Effector CD4-positive, alpha-beta T cell (primary cell): ENCODE results near the gene GALNTL6.

Source experiments
- DNase-seq: peaks from one replicate; pipeline ENCODE4 v3.0.0-alpha.2; 2020

The GALNTL6 gene

DNA sequence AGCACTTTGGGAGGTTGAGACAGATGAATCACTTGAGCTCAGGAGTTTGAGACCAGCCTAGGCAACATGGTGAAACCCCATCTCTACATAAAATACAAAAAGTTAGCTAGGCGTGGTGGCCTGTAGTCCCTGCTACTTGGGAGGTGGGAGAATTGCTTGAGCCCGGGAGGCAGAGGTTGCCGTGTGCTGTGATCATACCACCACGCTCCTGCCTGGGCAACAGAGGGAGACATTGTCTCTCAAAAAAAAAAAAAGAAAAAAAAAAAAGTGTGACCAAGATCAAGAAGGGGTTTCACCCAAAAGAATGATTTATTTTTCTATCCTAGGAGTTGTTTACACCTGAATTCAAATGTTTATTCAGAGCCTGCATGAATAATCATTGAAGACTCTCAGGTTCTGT lies 783.0 kb downstream of the GALNTL6 start:
- DNase-seq: no peak

DNA sequence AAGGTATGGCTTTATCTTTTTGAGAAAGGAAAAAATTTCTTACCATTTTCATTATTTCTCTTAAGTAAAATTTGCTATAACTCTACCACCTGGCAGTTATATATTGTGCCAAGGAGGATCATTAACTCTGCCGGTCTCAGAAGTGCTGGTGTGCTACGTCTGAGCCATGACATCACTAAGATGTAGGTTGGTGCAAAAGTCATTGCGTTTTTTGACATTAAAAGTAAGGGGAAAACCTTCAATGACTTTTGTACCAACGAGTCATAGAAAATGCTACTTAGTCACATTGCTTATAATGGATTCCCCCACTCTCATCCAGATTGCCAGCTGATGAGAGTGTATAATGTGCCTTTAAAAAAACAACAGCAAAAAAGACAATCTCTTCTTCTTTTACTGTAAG lies 786.4 kb downstream of the GALNTL6 start:
- no peak for DNase-seq

DNA sequence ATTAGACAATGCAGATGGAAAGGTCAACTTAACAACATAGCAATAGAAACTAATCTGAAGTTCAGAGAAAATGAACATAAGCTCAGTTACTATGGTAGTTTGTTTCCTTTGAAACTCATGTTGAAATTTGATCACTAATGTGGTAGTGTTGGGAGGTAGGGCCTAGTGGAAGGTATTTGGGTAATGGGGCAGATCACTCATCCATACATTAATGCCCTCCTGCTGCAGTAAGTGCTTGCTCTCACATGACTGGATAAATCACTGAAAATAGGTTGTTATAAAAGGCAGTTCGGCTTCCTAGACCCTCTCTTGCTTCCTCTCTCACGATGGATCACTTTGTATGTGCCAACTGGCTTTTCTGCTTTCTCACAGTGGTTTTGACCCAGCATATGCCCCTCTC lies 788.0 kb downstream of the GALNTL6 start:
- DNase-seq: no peak

DNA sequence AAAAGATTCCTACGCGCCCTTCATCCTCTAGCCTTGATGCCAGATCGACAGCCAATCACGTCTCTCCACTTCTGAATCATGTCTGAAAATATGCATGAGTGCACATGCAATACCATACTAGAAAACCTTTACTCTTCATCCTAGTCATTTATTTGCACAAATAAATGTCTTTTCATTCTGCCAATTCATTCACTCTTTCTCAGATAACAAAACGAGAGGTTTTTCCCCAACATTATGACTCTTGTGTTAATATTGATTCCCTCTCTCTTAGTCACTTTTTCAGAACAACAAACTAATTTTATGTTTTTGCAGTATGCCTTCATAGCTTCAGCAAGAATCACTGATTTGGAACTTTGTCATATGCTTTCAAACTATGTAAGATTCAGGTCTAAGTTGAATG lies 806.0 kb downstream of the GALNTL6 start:
- DNase-seq: no peak

DNA sequence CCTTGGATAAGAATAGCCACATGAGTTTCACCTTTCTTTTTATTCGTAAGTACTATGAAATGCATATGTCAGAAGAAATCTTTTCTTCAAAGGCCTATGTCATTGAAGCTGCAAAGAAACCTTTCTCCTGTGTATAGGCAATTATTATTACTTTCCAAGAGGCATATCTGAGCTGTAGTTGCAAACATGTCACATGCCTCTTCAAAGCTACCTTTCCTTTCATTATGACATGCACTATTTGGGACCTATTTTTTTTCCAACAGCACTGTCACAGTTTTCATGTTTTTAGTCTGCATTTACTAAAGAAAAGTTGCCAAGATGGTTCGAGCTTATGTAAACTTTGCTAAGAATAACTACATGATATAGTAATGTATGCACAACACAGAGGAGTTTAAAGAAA lies 806.6 kb downstream of the GALNTL6 start:
- DNase-seq: no peak

DNA sequence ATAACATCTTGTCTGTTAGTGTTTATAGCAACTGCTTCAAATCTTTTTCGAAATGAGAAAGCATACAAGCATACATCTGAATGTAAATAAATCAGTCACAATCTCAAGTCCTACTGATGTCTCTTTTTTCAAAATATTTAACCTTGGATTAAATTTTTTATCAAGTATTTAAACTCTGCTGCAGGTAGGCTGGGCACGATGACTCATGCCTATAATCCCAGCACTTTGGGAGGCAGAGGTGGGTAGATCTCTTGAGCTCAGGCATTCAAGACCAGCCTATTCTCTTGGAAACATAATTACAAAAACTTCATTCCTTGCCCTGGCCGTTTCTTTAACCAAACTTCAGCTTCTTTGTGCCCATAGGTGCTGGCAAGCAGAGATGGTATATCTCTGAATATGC lies 815.1 kb downstream of the GALNTL6 start:
- no peak for DNase-seq

DNA sequence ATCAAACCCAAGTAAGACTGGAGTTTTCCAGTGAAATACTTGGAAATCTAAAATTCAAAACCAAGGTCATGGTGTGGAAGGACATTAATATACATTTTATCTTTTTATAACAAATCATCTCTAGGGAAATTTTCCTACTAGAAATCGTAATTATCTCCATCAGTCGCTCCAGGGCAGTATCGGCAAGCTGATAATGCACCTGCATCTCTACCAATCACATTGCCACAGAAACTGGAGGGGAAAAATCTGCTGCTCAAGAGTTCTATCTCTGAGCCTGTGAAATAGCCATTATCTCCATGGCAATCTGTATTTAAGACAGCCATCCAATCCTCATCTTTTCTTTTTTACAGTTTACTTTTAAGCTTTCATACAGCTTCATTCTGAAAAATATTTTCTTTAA lies 817.1 kb downstream of the GALNTL6 start:
- DNase-seq: no peak

DNA sequence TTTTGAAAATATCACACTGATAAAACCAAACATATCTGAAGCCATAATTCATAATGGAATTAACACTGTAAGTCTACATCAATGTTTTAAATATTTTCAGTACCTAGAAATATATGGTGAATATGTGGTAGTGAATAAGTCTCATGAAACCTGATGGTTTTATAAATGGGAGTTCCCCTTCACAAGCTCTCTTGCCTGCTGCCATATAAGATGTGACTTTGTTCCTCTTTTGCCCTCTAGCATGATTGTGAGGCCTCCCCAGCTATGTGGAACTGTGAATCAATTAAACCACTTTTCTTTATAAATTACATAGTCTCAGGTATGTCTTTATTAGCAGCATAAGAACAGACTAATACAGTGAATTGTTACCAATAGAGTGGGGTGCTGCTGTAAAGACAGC lies 818.6 kb downstream of the GALNTL6 start:
- DNase-seq: no peak

DNA sequence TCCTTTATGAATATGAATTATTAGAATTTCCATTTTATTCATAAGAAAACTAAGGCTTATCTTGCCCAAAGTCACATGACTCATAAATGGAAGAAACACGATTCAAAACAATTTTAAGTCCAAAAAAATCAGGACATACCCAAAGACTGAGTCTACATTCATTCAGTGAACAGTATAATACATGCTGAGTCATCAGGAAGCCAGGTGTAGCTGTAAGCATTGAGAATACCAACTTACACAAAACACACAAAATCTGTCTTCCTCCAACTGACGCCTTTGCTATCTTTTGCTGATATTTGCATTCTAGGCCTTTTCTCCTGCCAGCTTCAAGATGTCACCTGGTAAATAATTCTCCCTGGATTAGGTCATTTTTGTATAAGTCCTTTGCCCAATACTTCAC lies 835.3 kb downstream of the GALNTL6 start:
- no peak for DNase-seq

DNA sequence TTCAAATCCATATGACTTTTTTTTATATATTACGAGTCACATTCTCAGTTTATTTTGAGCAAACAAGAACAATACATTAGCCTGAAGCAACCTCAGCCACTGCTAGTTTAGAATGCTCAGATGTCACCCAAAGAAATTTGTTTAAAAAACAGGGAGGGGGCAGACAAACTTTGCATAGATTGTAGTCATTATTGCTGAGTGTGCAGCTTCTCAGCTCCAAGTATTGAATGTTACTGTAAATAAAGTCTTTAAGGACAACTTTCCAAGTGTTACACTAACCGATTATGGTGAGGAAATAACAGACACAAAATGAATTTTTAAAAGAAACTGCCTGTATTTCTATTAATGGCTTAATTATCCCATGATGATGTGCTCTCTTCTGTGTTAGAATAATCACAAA lies 835.9 kb downstream of the GALNTL6 start:
- no peak for DNase-seq

DNA sequence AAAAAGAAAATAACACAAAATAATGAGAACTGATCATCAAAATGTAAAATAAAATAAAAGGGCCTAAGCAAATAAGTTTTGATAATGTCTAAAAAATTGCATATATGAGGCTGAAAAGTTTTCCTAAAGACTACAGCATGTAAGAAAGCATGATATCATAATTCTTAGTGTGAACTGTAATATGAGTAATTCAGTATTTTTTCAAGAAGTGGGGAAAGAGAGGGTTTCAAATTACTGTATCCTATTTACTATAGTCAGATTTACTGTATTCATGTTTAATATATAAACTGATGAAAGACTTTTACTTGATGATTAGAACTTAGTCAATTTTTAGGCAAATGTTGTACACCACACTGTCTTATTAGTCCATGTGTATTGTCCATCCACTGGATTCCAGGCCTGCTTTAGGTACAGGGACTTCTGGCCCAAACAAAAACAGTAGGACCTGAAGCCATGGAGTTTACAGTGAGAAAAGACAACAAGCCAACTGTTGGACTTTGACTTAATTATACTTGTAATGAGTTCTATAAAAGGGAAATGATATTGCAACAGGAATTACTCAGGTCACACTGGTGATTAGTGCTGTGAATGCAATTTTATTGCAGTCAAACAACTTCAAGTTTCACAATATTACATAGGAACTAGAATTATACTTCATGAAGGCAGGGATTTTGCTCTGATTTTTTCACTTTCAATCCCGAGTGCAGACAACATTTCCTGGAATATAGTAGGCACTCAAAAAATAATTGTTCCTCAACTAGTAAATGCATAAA lies 837.7 kb downstream of the GALNTL6 start:
- DNase-seq: no peak

DNA sequence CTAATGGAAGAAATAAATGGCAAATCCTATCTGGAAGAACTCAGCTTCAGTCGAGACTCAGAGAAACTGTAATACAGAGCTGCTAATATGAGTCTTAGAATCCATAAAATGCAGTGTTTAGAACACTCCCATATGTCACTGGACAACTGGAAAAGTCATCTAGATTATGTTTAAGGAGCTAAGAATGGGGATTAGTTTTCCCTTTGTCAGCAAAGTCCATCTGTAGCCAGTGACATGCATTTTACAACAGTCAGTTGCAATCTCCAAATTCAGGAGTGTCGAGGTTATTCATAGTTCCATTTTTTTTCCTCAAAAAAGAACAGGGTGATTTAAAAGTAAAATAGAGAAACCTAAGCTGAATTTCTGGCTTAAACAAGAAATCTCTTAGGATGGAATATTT lies 838.8 kb downstream of the GALNTL6 start:
- DNase-seq: no peak

DNA sequence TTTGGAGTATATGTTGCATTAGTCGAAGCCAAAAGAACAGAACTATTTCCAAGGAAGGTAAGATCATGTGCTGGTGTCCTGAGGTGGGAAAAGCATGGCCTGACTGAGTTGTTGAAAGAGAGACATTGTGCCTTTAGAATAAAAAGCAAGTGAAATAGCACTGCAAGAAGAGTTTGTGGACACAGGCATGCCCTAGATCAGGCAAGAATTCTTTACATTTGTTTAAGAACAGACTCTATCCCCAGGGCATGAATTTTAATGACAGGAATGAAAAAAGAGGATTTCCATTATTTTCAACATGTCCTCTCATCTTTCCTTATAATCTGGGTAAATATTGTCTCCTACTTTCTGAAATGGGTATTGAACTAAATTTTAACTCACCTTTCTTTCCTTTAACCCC lies 839.2 kb downstream of the GALNTL6 start:
- DNase-seq: no peak

DNA sequence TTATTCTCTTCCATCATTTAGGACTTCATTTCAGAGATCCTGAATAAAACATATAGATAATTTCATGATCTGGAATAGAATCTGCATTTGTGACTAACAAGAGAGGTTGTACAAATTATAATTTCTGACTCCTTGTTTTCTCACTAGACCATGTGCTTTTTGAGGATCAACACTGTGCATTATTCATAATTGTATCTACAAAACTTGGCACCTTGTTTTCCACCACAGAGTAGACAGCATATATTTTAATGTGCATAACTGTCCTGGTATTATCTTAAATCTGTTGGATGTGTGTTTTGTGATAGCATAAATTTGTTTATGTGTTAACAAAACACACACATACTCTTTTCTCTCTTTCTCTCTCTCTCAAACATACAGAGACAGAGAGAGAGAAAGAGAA lies 840.5 kb downstream of the GALNTL6 start:
- no peak for DNase-seq

DNA sequence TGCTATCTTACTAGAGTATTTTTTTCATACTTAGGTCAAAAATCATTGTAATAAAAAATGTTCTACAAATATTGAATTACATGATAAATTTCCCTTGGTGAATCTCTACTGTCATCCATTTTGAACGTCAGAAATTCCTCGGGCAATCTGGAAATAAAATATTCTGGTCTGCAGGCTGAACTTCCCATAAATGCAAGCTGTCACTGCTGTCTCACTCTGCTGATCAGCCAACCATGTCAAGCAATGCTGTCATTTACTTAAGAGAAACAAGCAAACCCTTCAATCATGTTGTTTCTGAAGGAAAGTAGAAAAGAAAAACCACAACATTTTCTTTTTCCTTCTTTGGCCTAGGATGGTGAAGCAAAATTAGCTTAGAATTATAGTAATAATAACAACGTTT lies 841.3 kb downstream of the GALNTL6 start:
- no peak for DNase-seq

DNA sequence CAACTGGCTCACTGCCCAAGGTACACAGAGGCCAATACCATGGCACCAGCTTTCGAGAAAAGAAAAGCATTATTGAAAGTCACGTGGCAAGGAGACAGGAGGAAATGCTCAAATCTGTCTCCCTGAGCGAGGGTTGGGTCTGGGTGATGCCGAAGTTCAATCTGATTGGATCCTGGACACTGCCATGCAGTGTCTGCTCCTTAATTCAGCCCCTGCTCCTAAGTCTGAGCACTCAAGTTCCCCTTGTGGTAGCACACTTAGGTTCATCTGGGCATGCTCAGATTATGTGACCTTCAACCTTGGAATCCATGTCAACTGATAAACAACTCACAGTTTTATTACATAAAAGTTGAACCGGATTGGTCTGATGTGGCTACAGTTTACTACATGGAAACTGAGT lies 842.9 kb downstream of the GALNTL6 start:
- DNase-seq: no peak

DNA sequence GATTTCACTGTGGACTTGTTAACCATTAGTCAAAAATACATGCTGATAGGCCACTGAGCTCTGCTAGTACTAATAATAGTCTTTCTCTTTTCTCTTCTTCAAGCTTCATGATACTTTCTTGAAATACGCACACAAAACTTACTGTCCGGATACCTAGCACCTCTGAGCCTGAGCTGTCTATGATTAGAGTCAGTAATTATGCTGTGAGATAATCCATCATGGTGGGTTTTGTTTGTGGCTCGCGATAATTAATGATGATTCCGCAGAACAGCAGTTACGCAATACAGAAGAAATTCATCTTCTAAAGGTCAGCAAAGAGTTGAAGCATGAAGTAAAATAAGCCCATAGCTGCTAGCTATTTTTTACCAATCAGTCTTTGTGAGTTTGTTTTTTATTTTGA lies 843.9 kb downstream of the GALNTL6 start:
- no peak for DNase-seq

DNA sequence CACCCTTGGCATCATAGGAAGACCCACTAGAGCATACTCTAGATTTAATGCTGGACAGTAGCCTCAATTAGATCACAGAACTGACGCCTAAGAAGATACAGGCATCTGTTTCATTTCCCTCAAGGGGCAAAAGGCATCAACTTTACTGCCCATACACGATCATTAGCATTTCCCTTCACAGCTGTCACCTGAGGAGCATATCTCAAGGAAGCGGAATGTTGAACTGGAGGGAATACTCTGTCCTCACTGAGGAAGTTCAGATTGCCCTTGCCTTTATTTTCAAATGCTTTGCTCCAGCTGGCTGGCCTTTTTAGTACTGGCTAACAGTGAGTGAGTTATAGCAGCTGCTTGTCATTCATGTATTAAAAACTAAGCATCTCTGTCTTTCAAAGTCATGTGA lies 847.0 kb downstream of the GALNTL6 start:
- no peak for DNase-seq

DNA sequence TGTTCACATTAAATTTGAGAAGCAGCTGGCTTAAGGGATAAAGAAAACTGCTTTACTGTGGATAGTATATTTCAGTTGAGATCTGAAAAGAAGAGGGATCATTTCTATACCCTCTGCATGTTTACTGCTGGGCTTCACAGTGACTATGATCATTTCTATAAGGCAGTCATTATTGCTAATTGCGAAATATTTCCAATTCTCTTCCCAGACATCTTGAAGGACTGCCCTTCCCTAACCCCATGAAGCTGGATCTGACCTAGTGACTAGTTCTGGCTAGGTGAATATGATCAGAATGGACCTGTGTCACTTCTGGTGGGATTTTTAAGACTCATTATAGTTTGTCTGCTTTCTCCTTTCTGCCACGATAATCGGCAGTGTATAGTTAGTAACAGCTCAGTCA lies 848.9 kb downstream of the GALNTL6 start:
- DNase-seq: no peak

DNA sequence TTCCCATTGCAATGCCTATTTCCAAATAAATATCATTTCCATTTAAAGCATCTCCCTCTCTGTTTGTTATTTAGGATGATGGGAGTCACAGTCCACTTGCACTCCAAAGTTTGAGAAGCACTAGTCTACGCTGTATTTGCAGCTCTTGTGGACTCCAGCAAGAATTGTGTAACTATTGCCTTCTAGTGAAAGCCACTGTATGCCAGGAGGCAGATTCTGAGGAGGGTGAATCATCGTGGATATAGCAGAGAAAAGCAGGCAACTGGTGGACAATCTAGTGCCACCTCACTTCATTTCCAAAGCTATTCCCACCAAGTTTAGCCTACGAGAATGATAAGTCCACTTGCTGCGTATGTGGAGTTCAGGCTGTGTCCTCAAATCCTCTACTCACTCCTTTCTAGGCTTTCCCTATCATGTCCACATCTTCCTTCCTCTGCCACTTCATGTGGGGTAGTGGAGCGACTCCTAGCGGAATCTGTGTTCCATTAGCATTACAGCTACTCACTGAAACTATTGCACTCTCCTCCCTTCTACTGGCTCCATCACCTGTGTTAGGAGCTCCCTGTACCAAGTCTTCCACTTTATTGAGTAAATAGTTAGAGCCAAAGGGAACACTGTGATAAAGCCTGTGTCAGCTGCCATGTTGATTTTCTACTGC lies 853.6 kb downstream of the GALNTL6 start:
- DNase-seq: no peak

DNA sequence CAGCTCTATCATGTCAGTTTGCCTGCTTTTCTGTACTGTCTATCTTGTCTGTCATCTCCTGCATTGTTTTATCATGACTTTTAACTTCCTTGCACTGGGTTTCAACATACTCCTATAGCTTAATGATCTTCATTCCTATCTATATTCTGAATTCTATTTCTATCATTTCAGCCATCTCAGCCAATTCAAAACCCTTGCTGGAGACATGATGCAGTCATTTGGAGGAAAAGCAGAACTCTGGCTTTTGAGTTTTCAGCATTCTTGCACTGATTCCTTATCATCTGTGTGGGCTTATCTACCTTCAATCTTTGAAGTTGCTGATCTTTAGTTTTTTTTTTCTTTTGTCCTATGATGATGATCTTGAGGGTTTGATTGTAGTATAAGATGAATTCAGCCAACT lies 861.6 kb downstream of the GALNTL6 start:
- no peak for DNase-seq

DNA sequence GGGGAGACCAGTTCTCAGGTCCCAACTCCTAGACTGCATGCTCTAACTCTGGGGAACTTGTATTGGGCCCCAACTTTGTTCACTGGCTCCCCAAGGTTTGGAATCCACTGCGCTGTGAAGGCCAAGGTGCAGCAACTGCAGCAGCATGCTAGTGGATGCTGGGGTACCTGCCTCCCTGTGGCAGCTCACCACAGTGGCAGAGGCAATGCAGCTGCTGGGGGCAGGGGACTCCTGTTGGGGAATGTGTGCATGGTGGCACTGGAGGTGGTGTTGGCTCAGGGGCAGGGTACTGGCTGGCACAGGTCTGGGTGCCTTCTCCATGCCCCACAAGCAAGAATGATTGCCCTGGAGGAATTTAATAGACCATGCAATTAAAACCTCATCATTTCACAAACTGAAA lies 862.0 kb downstream of the GALNTL6 start:
- DNase-seq: no peak

DNA sequence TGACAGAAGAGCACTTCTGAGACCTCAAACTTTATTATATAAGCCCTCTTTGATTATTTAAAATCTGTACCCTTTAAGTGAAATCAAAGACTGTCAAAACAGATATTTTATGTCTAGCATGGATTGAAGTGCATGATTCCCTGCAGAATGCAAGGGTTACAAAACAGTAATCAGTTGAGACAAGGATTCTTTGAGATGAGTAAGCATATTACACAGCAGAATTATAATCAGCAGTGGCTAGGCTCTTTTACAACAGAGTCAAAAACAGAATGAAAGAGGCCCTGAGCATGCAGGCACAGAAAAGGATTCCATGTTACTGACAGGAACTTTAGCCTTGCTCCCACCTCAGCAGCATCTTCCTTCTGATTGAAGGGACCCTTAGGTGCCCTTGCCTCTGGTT lies 867.5 kb downstream of the GALNTL6 start:
- no peak for DNase-seq

DNA sequence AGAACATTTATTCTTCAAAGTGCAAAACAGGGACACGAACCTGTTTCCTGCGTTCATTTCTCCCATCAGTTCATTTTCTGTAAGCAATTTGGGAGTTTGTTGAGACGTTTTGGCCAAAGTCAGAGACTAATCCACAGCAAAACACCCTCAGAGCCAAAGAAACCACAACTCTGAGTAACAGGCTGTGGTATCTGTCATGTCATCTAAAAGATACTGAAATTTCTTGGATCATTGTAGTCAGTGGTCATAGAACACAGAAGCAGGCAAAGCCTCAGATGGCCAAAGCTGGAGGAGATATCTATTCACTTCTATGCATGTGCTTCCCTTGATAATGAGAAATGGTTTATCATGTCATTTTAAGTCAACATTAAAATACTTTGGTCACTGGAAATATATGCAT lies 869.8 kb downstream of the GALNTL6 start:
- no peak for DNase-seq

DNA sequence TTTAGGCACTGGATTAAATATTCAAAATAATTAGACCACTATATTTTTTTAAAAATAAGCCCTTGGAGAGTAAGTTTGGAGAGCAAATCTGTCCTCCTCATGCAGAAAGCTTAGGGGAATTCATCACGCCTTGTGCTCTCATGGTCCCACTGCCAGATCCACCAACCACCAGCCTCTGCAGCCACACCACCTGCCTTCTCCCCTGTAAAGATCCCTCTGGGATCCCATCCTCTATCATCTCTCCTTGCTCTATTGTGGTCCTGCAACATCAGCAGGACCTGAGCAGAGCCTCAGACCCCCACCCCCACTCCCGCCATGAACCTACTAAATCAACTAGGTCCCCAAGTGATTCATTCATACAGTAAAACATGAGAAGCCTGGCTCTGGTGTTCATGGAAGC lies 872.8 kb downstream of the GALNTL6 start:
- no peak for DNase-seq
